Breast epithelium (tissue), 3 donors: ENCODE measurements around the gene LIF.

Source experiments
- POLR2A ChIP-seq: fragments of 450-650 bp; IDR thresholded peaks from one replicate; pipeline ENCODE4 v1.6.1; 2016; ENCODE audit warnings: antibody characterized with exemption, mild to moderate bottlenecking, moderate library complexity
- POLR2AphosphoS5 ChIP-seq, 3 donors: sonication (generic); formaldehyde crosslinking; IDR thresholded peaks; one replicate each; pipeline ENCODE4 v1.6.1; 2017; ENCODE audit warnings: antibody characterized with exemption in 3 of 3
- TF ChIP-seq, protein P1 (sequence below), 3 donors: fragments of 450-650 bp; IDR thresholded peaks; one replicate each; pipeline ENCODE4 v1.5.1; 2016 to 2017; ENCODE audit warnings: antibody characterized with exemption in 3 of 3, mild to moderate bottlenecking in 3 of 3, moderate library complexity in 3 of 3

GRCh38 chr22:30219049-30219654, 27.4 kb downstream of the LIF start:
- TF ChIP-seq, protein P1, sequence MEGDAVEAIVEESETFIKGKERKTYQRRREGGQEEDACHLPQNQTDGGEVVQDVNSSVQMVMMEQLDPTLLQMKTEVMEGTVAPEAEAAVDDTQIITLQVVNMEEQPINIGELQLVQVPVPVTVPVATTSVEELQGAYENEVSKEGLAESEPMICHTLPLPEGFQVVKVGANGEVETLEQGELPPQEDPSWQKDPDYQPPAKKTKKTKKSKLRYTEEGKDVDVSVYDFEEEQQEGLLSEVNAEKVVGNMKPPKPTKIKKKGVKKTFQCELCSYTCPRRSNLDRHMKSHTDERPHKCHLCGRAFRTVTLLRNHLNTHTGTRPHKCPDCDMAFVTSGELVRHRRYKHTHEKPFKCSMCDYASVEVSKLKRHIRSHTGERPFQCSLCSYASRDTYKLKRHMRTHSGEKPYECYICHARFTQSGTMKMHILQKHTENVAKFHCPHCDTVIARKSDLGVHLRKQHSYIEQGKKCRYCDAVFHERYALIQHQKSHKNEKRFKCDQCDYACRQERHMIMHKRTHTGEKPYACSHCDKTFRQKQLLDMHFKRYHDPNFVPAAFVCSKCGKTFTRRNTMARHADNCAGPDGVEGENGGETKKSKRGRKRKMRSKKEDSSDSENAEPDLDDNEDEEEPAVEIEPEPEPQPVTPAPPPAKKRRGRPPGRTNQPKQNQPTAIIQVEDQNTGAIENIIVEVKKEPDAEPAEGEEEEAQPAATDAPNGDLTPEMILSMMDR (IDR thresholded peaks at IDR 0.05) = no peak
- no peak for TF ChIP-seq POLR2AphosphoS5 (IDR thresholded peaks at IDR 0.05)
- TF ChIP-seq POLR2A = no peak
